Memory B cell (primary cell): ENCODE measurements around the gene TNFSF13.

Experiments used
- ATAC-seq: fragments of 150-1000 bp; cut with Tn5 transposase; 2 replicates; pipeline ENCODE4 v1.10.0; 2021; ENCODE audit warnings: low read depth, mild to moderate bottlenecking, moderate library complexity
- DNase-seq, 2 donors: peaks; one replicate each; pipeline ENCODE4 v3.0.0; 2022; ENCODE audit warnings: low spot score in 2 of 2
- H3K27ac Mint-ChIP-seq: one replicate; pipeline ENCODE4 v1.8.0; 2022; ENCODE audit warnings: mild to moderate bottlenecking, moderate library complexity, mixed read lengths
- H3K27me3 Mint-ChIP-seq: one replicate; pipeline ENCODE4 v1.8.0; 2022; ENCODE audit warnings: mixed read lengths
- H3K36me3 Mint-ChIP-seq: one replicate; pipeline ENCODE4 v1.8.0; 2022; ENCODE audit warnings: mild to moderate bottlenecking, mixed read lengths
- H3K4me1 Mint-ChIP-seq: one replicate; pipeline ENCODE4 v1.8.0; 2022; ENCODE audit warnings: mixed read lengths
- H3K4me3 Mint-ChIP-seq: one replicate; pipeline ENCODE4 v1.8.0; 2022; ENCODE audit warnings: mild to moderate bottlenecking, moderate library complexity, mixed read lengths
- H3K9me3 Mint-ChIP-seq: one replicate; pipeline ENCODE4 v1.8.0; 2022; ENCODE audit warnings: mixed read lengths

Gene TNFSF13

GRCh38 chr17:7558544-7559319, at the start of gene TNFSF13:
TNFSF13 (plus strand) TSS chr17:7558750; CDS start chr17:7559040, 290 bp downstream.
- peak within 1 kb of the TSS; percentile 86 for H3K4me3 Mint-ChIP-seq
- no peaks in the 10 kb centered on the region for H3K27me3 Mint-ChIP-seq
- H3K4me1 Mint-ChIP-seq = peaks cover 51% of the 10 kb centered on the region
- H3K36me3 Mint-ChIP-seq = peaks cover 5% of the 10 kb centered on the region
- no peaks in the 10 kb centered on the region for H3K9me3 Mint-ChIP-seq
- DNase-seq (no peak), ATAC-seq (no peak)
- peak within 1 kb of the TSS; percentile 99 for H3K27ac Mint-ChIP-seq

DNA sequence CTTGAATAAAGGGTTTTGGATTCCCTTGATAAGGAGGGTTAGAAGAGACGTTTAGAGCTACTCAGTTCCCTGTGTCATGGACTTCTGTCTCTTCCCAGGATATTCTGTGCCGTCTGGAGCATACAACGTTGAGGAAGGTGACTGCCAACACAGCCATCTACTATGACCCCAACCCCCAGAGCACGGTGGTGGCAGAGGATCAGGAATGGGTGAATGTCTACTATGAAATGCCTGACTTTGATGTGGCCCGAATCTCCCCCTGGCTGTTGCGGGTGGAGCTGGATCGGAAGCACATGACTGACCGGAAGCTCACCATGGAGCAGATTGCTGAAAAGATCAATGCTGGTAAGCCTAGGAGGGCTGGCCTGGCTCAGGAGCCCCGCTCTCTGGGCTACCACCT, 49.7 kb upstream of the TNFSF13 start:
- H3K27ac Mint-ChIP-seq = no peak overlapping the region
- H3K4me3 Mint-ChIP-seq = no peak overlapping the region
- no peaks in the 10 kb centered on the region for H3K4me1 Mint-ChIP-seq
- DNase-seq (no peak), ATAC-seq (no peak)
- no peaks in the 10 kb centered on the region for H3K27me3 Mint-ChIP-seq
- H3K36me3 Mint-ChIP-seq = peaks cover 49% of the 10 kb centered on the region
- H3K9me3 Mint-ChIP-seq = no peaks in the 10 kb centered on the region

DNA sequence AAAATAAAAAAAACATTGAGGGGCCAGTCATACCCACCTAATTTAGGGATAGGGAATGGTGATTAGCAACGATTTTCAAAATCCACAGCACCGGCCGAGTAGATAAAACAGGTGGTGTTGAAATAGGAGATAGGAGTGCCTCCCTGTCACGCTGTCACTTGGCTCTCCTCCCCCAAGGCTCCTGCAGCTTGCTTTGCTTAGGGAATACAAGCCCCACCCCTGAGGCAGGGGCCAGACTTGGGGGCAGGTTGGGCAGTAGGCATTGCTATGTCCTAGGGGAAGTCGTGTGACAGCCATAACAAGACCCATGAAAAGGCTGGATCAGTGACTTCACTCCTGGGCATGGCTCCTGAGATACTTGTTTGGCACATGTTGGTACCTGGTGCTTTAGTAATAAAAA, 48.6 kb upstream of the TNFSF13 start:
- no peak for ATAC-seq
- no peaks in the 10 kb centered on the region for H3K9me3 Mint-ChIP-seq
- no peak for DNase-seq
- H3K4me1 Mint-ChIP-seq = no peaks in the 10 kb centered on the region
- peaks cover 46% of the 10 kb centered on the region for H3K36me3 Mint-ChIP-seq
- H3K27ac Mint-ChIP-seq = no peak overlapping the region
- no peaks in the 10 kb centered on the region for H3K27me3 Mint-ChIP-seq
- H3K4me3 Mint-ChIP-seq = no peak overlapping the region

- ATAC-seq (no peak), DNase-seq (no peak)
- peak overlapping the region; percentile 79 for H3K27ac Mint-ChIP-seq
- H3K9me3 Mint-ChIP-seq = no peaks in the 10 kb centered on the region
- H3K4me3 Mint-ChIP-seq = no peak overlapping the region
- H3K4me1 Mint-ChIP-seq = no peaks in the 10 kb centered on the region
- no peaks in the 10 kb centered on the region for H3K27me3 Mint-ChIP-seq
- peaks cover 44% of the 10 kb centered on the region for H3K36me3 Mint-ChIP-seq
Observed at GRCh38 chr17:7511108-7511507, 47.4 kb upstream of the TNFSF13 start.

GRCh38 chr17:7512105-7512504, 46.4 kb upstream of the TNFSF13 start:
- peaks cover 38% of the 10 kb centered on the region for H3K36me3 Mint-ChIP-seq
- no peak for ATAC-seq
- H3K27ac Mint-ChIP-seq = no peak overlapping the region
- no peak for DNase-seq
- H3K27me3 Mint-ChIP-seq = no peaks in the 10 kb centered on the region
- H3K4me3 Mint-ChIP-seq = no peak overlapping the region
- no peaks in the 10 kb centered on the region for H3K9me3 Mint-ChIP-seq
- no peaks in the 10 kb centered on the region for H3K4me1 Mint-ChIP-seq

GRCh38 chr17:7512824-7513540, 45.6 kb upstream of the TNFSF13 start:
- Mint-ChIP-seq H3K27ac (peak overlapping the region; percentile 64), H3K4me3 (no peak overlapping the region), H3K9me3 (no peaks in the 10 kb centered on the region), H3K36me3 (peaks cover 38% of the 10 kb centered on the region), H3K4me1 (no peaks in the 10 kb centered on the region), H3K27me3 (no peaks in the 10 kb centered on the region)
- DNase-seq = no peak
- ATAC-seq = no peak

- Mint-ChIP-seq H3K27me3 (no peaks in the 10 kb centered on the region), H3K9me3 (no peaks in the 10 kb centered on the region), H3K4me3 (no peak overlapping the region), H3K4me1 (no peaks in the 10 kb centered on the region), H3K27ac (peak overlapping the region; percentile 64), H3K36me3 (peaks cover 30% of the 10 kb centered on the region)
- no peak for ATAC-seq
- no peak for DNase-seq
Observed at GRCh38 chr17:7513850-7514419, 44.6 kb upstream of the TNFSF13 start.

- H3K27me3 Mint-ChIP-seq = no peaks in the 10 kb centered on the region
- H3K4me3 Mint-ChIP-seq = no peak overlapping the region
- H3K9me3 Mint-ChIP-seq = no peaks in the 10 kb centered on the region
- peaks cover 18% of the 10 kb centered on the region for H3K36me3 Mint-ChIP-seq
- no peaks in the 10 kb centered on the region for H3K4me1 Mint-ChIP-seq
- DNase-seq (no peak), ATAC-seq (no peak)
- H3K27ac Mint-ChIP-seq = no peak overlapping the region
Observed at GRCh38 chr17:7515911-7516610, 42.5 kb upstream of the TNFSF13 start.

GRCh38 chr17:7523033-7523432, 35.5 kb upstream of the TNFSF13 start:
- H3K4me3 Mint-ChIP-seq = no peak overlapping the region
- H3K4me1 Mint-ChIP-seq = peaks cover 3% of the 10 kb centered on the region
- no peaks in the 10 kb centered on the region for H3K27me3 Mint-ChIP-seq
- DNase-seq (peak; percentile 30 to 40), ATAC-seq (peak; percentile 73)
- H3K27ac Mint-ChIP-seq = no peak overlapping the region
- H3K9me3 Mint-ChIP-seq = no peaks in the 10 kb centered on the region
- no peaks in the 10 kb centered on the region for H3K36me3 Mint-ChIP-seq

DNA sequence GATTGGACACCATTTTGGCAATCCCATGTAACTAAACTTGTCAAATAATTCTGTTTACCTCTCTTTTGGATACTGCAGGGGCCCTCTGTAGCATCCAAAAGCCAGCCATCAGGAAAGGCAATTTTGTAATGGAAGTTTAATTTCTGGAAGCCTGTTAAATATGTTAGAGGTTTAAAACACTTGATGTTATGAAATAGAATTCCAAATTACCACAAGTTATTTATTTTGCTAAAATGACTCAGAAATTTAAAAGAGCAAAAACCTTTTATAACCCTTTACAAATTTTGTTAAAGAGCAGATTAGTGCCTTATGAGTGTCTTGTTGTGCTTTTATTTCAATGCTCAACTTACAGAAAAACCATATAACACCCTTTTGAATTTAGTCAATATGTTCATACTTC, 29.7 kb upstream of the TNFSF13 start:
- Mint-ChIP-seq H3K36me3 (peaks cover 3% of the 10 kb centered on the region), H3K4me1 (no peaks in the 10 kb centered on the region), H3K27me3 (no peaks in the 10 kb centered on the region), H3K9me3 (peaks cover 6% of the 10 kb centered on the region), H3K4me3 (no peak overlapping the region), H3K27ac (no peak overlapping the region)
- ATAC-seq (no peak), DNase-seq (no peak)

GRCh38 chr17:7530023-7530900, 28.3 kb upstream of the TNFSF13 start:
- Mint-ChIP-seq H3K27ac (no peak overlapping the region), H3K4me1 (no peaks in the 10 kb centered on the region), H3K4me3 (peak overlapping the region; percentile 46), H3K27me3 (no peaks in the 10 kb centered on the region), H3K36me3 (peaks cover 3% of the 10 kb centered on the region), H3K9me3 (peaks cover 6% of the 10 kb centered on the region)
- DNase-seq = no peak
- no peak for ATAC-seq

DNA sequence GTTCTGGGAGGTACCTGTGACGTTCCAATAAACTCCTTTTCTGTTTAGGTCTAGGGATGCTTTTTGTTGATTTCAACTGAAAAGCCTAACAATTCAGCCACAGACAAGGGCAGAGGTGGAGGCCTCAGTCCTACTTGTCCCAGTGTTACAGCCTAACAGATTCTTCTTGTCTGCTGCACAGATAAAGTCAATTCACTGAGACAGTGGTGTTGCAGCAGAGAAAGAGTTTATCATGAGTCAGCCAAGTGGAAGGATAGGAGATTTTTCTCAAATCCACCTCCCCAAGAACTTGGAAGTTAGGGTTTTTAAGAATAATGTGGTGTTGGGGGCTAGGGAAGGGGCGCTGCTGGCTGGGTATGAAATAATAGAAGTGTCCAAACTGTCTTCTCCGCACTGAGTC, 20.5 kb upstream of the TNFSF13 start:
- Mint-ChIP-seq H3K36me3 (no peaks in the 10 kb centered on the region), H3K9me3 (no peaks in the 10 kb centered on the region), H3K4me3 (no peak overlapping the region), H3K27me3 (no peaks in the 10 kb centered on the region), H3K4me1 (no peaks in the 10 kb centered on the region), H3K27ac (no peak overlapping the region)
- ATAC-seq (no peak), DNase-seq (no peak)

DNA sequence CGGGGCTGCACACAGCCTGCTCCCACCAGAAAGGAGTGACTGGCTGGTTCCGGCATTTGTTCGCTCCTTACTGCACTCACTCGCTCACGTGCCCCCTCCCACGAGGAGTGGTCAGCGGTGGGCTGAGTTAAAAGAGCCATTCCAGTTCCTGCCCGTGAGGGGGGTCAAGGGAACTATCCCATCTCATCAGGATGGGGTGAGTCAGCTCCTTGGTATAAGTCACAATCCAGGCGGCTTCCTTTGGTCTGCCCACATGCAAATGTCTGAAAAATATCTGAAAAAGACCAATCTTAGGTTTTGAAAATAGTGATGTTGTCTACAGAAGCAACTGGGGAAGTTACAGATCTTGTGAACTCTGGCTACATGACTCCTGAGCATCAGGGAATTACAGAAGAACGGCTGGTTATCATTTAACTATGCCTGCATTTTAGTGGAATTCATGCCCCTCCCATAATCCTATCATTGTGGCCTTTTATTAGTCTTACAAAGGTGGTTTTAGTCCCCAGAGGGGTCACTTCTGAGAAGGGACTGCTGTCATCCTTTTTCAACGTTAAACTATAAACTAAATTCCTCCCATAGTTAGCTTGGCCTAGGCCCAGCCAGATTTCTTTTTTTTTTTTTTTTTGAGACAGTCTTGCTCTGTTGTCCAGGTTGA, 19.5 kb upstream of the TNFSF13 start:
- DNase-seq = no peak

More for the DNA sequence above, 19.5 kb upstream of the TNFSF13 start:
- no peaks in the 10 kb centered on the region for H3K9me3 Mint-ChIP-seq
- H3K4me1 Mint-ChIP-seq = no peaks in the 10 kb centered on the region
- H3K27me3 Mint-ChIP-seq = no peaks in the 10 kb centered on the region
- H3K27ac Mint-ChIP-seq = no peak overlapping the region
- ATAC-seq = no peak
- H3K4me3 Mint-ChIP-seq = no peak overlapping the region
- H3K36me3 Mint-ChIP-seq = no peaks in the 10 kb centered on the region
